HCT116 (cell line): ENCODE measurements around the gene ERC2. TPM values are rescaled to one million over a fixed set of nuclear protein-coding genes. Genes with fewer than 3 reads are reported as not detected.

Experiments used
- ATAC-seq: fragments of 200-7000 bp; cut with Tn5 transposase; 2 replicates; pipeline ENCODE4 v1.9.1; 2020; ENCODE audit warnings: mild to moderate bottlenecking, moderate library complexity
- BruUV-seq: library from RNA; stranded (reverse); fragments of 400-500 nt; replicated peaks from 2 replicates; lab custom pipeline; 2021; lab: Mats Ljungman, UMichigan
- CTCF ChIA-PET: fragments of 300-600 bp; sonication (Branson Sonifier 250); formaldehyde crosslinking; loops from one replicate; lab custom pipeline; 2021; ENCODE audit warnings: antibody characterized with exemption; lab: Charles Lee
- POLR2A ChIA-PET: fragments of 300-600, 350-600 bp; sonication (Branson Sonifier 250); formaldehyde crosslinking; loops from one replicate; lab custom pipeline; 2021; ENCODE audit warnings: antibody characterized with exemption; lab: Charles Lee
- RAD21 ChIA-PET, 2 experiments: fragments of 300-600 bp; sonication (Branson Sonifier 250); formaldehyde crosslinking; loops; one replicate each; lab custom pipeline; 2023; ENCODE audit warnings: low total read pairs in 2 of 2; ENCODE audit not compliant: uncharacterized antibody in 2 of 2, unreplicated experiment in 2 of 2, low non-redundant PET in 1 of 2; lab: Charles Lee
- DNase-seq: peaks from one replicate; pipeline ENCODE4 v3.0.0-alpha.2; 2010; ENCODE audit warnings: low read depth, low spot score
- H2AFZ ChIP-seq: fragments of 200-600 bp; shearing (Covaris generic), sonication (generic); 2 replicates; pipeline ENCODE4 v1.6.1; 2017; ENCODE audit warnings: low read depth, mixed run types, mixed read lengths, antibody characterized with exemption, low read length; ENCODE audit not compliant: poor library complexity, severe bottlenecking
- H3K27ac ChIP-seq: 2 replicates; pipeline ENCODE4 v1.5.1; 2012; ENCODE audit warnings: low read depth, low read length
- H3K27me3 ChIP-seq: fragments of 200-600 bp; sonication (generic); 2 replicates; pipeline ENCODE4 v1.6.1; 2016; ENCODE audit warnings: mixed run types, low read length, mixed read lengths; ENCODE audit not compliant: insufficient read depth
- H3K36me3 ChIP-seq, 2 experiments: fragments of 200-500 bp in 1 of 2; fragments of 200-600 bp in 1 of 2; sonication (Bioruptor generic) in 1 of 2; sonication (generic) in 1 of 2; 2 replicates each; pipeline versions ENCODE4 v1.5.1 to v1.6.1; 2014 to 2016; ENCODE audit warnings: low read length in 2 of 2, inconsistent platforms in 1 of 2, mixed read lengths in 1 of 2, mixed run types in 1 of 2; ENCODE audit not compliant: insufficient read depth in 2 of 2, control insufficient read depth in 1 of 2
- H3K4me1 ChIP-seq, 2 experiments: fragments of 200-600 bp in 1 of 2; sonication (generic) in 1 of 2; 2 replicates each; pipeline versions ENCODE4 v1.5.1 to v1.6.1; 2012 to 2017; ENCODE audit warnings: low read length in 2 of 2, inconsistent platforms in 1 of 2, mild to moderate bottlenecking in 1 of 2, mixed read lengths in 1 of 2, mixed run types in 1 of 2, moderate library complexity in 1 of 2; ENCODE audit not compliant: insufficient read depth in 2 of 2, control insufficient read depth in 1 of 2
- H3K4me2 ChIP-seq: fragments of 200-600 bp; sonication (generic); 2 replicates; pipeline ENCODE4 v1.6.1; 2017; ENCODE audit warnings: mixed run types, low read length, mixed read lengths
- H3K4me3 ChIP-seq, 2 experiments: fragments of 200-600 bp in 1 of 2; sonication (generic) in 1 of 2; replicated peaks in 1 of 2; 2 replicates each; pipeline ENCODE4 v1.5.1; 2011 to 2016; ENCODE audit warnings: low read length in 2 of 2, control low read depth in 1 of 2, low read depth in 1 of 2, mild to moderate bottlenecking in 1 of 2, mixed read lengths in 1 of 2, mixed run types in 1 of 2
- H3K79me2 ChIP-seq: fragments of 200-600 bp; sonication (generic); 2 replicates; pipeline ENCODE4 v1.6.1; 2017; ENCODE audit warnings: mild to moderate bottlenecking, mixed run types, low read length, moderate library complexity, mixed read lengths; ENCODE audit not compliant: insufficient read depth
- H3K9ac ChIP-seq: fragments of 200-600 bp; sonication (generic); 2 replicates; pipeline ENCODE4 v1.6.1; 2016; ENCODE audit warnings: low read length, mixed read lengths
- H3K9me2 ChIP-seq: fragments of 200-600 bp; sonication (generic), shearing (Covaris generic); 2 replicates; pipeline ENCODE4 v1.6.1; 2017; ENCODE audit warnings: mixed run types, mild to moderate bottlenecking, moderate library complexity; ENCODE audit not compliant: insufficient read depth
- H3K9me3 ChIP-seq, 2 experiments: fragments of 200-500 bp in 1 of 2; fragments of 200-600 bp in 1 of 2; sonication (Bioruptor generic) in 1 of 2; sonication (generic) in 1 of 2; 2 replicates each; pipeline ENCODE4 v1.6.1; 2014 to 2017; ENCODE audit warnings: low read length in 2 of 2, mixed read lengths in 2 of 2, inconsistent platforms in 1 of 2, low read depth in 1 of 2, mild to moderate bottlenecking in 1 of 2, mixed run types in 1 of 2, moderate library complexity in 1 of 2; ENCODE audit not compliant: control insufficient read depth in 1 of 2, insufficient read depth in 1 of 2
- H4K20me1 ChIP-seq: fragments of 200-600 bp; sonication (generic), shearing (Covaris generic); 2 replicates; pipeline ENCODE4 v1.6.1; 2017; ENCODE audit warnings: mixed run types, mild to moderate bottlenecking, moderate library complexity; ENCODE audit not compliant: insufficient read depth
- CBX3 ChIP-seq: IDR thresholded peaks from 2 replicates; pipeline ENCODE4 v1.6.1; 2012; ENCODE audit warnings: low read depth
- CEBPB ChIP-seq: IDR thresholded peaks from 2 replicates; pipeline ENCODE4 v1.6.1; 2012; ENCODE audit warnings: low read depth
- CTCF ChIP-seq, 3 experiments: fragments of 200-600 bp in 1 of 3; sonication (generic) in 1 of 3; IDR thresholded peaks in 2 of 3; conservative IDR thresholded peaks in 1 of 3; 2 replicates each; pipeline ENCODE4 v1.5.1; 2012 to 2017; ENCODE audit warnings: low read depth in 2 of 3, low read length in 2 of 3, antibody characterized with exemption in 1 of 3, borderline replicate concordance in 1 of 3, control low read depth in 1 of 3, mild to moderate bottlenecking in 1 of 3, mixed read lengths in 1 of 3, mixed run types in 1 of 3, moderate library complexity in 1 of 3; ENCODE audit not compliant: insufficient read depth in 1 of 3
- EGR1 ChIP-seq: IDR thresholded peaks from 2 replicates; pipeline ENCODE4 v1.6.1; 2012; ENCODE audit warnings: low read depth
- ELF1 ChIP-seq: IDR thresholded peaks from 2 replicates; pipeline ENCODE4 v1.6.1; 2012; ENCODE audit warnings: low read depth, borderline replicate concordance
- EZH2 ChIP-seq: fragments of 200-600 bp; sonication (generic); IDR thresholded peaks from 2 replicates; pipeline ENCODE4 v1.6.1; 2017; ENCODE audit warnings: antibody characterized with exemption, mixed run types
- EZH2phosphoT487 ChIP-seq: fragments of 200-600 bp; IDR thresholded peaks from 2 replicates; pipeline ENCODE4 v1.6.1; 2018; ENCODE audit warnings: antibody characterized with exemption, borderline replicate concordance
- FOSL1 ChIP-seq: IDR thresholded peaks from 2 replicates; pipeline ENCODE4 v1.6.1; 2012; ENCODE audit warnings: low read depth
- JUND ChIP-seq: IDR thresholded peaks from 2 replicates; pipeline ENCODE4 v1.6.1; 2012
- POLR2AphosphoS5 ChIP-seq: IDR thresholded peaks from 2 replicates; pipeline ENCODE4 v1.6.1; 2011; ENCODE audit warnings: mild to moderate bottlenecking, low read depth, low read length, moderate library complexity
- RAD21 ChIP-seq: IDR thresholded peaks from 2 replicates; pipeline ENCODE4 v1.6.1; 2012; ENCODE audit warnings: low read depth, mild to moderate bottlenecking
- SIN3A ChIP-seq: IDR thresholded peaks from 2 replicates; pipeline ENCODE4 v1.6.1; 2012; ENCODE audit warnings: low read depth
- SP1 ChIP-seq: IDR thresholded peaks from 2 replicates; pipeline ENCODE4 v1.6.1; 2012; ENCODE audit warnings: low read depth
- TCF7L2 ChIP-seq: IDR thresholded peaks from 2 replicates; pipeline ENCODE4 v1.7.0; 2011; ENCODE audit warnings: borderline replicate concordance, inconsistent platforms; ENCODE audit not compliant: insufficient read depth, insufficient read length; ENCODE audit errors: extremely low read depth
- YY1 ChIP-seq: IDR thresholded peaks from 2 replicates; pipeline ENCODE4 v1.6.1; 2011; ENCODE audit warnings: low read length, low read depth, moderate library complexity, mild to moderate bottlenecking; ENCODE audit not compliant: insufficient replicate concordance; ENCODE audit errors: extremely low read depth
- ZFX ChIP-seq: fragments of 450-650 bp; IDR thresholded peaks from 2 replicates; pipeline ENCODE4 v1.6.1; 2017
- intact Hi-C: fragments of 100-400 bp; cut with micrococcal nuclease; formaldehyde crosslinking; loops from 2 replicates; pipeline ENCODE4 v1.10.0; 2022
- total RNA-seq: library from RNA; stranded (reverse); gene quantifications from one replicate; pipeline ENCODE4 v1.2.1, GENCODE V29; 2021; ENCODE audit not compliant: unreplicated experiment
- TF ChIP-seq, protein P1 (sequence below): IDR thresholded peaks from 2 replicates; pipeline ENCODE4 v1.6.1; 2011; ENCODE audit warnings: mild to moderate bottlenecking, low read length, moderate library complexity; ENCODE audit not compliant: insufficient replicate concordance; ENCODE audit errors: extremely low read depth
- TF ChIP-seq, protein P2 (sequence below): IDR thresholded peaks from 2 replicates; pipeline ENCODE4 v1.6.1; 2012
- TF ChIP-seq, protein P3 (sequence below): IDR thresholded peaks from 2 replicates; pipeline ENCODE4 v1.6.1; 2012

Gene ERC2
- total RNA-seq, 1 experiment from 2014 or later = not detected

GRCh38 chr3:55565521-55565920 is 902.7 kb downstream of the ERC2 start:
- no peaks in the 10 kb centered on the region for H3K27me3 ChIP-seq
- H3K79me2 ChIP-seq = no peaks in the 10 kb centered on the region
- no TSS peak for BruUV-seq
- ATAC-seq = no peak
- H4K20me1 ChIP-seq = no peaks in the 10 kb centered on the region
- ChIA-PET POLR2A (no interaction called here), CTCF (no interaction called here), RAD21 (no interaction called here)
- no peak overlapping the region for H3K27ac ChIP-seq
- no peak overlapping the region for H3K4me3 ChIP-seq
- intact Hi-C loops = no loop called here
- H3K4me2 ChIP-seq = no peak overlapping the region
- no peak for DNase-seq
- peaks cover 0 to 2% of the 10 kb centered on the region in 2 experiments; a peak in 2 of 4 replicates for H3K9me3 ChIP-seq
- TF ChIP-seq CBX3 (no peak), JUND (no peak), CTCF (IDR thresholded peaks at IDR 0.05 in 2 of 3, conservative IDR thresholded peaks at IDR 0.05 in 1 of 3; ENCODE audit: borderline replicate concordance in 1 of 3, insufficient read depth in 1 of 3, low read depth in 2 of 3, low read length in 2 of 3) (no peak), EGR1 (no peak), ZFX (no peak), CEBPB (no peak), RAD21 (no peak), POLR2AphosphoS5 (no peak), EZH2phosphoT487 (no peak), TCF7L2 (no peak), ELF1 (no peak), EZH2 (no peak), SP1 (no peak), YY1 (no peak), FOSL1 (no peak), SIN3A (no peak)
- TF ChIP-seq, protein P1, sequence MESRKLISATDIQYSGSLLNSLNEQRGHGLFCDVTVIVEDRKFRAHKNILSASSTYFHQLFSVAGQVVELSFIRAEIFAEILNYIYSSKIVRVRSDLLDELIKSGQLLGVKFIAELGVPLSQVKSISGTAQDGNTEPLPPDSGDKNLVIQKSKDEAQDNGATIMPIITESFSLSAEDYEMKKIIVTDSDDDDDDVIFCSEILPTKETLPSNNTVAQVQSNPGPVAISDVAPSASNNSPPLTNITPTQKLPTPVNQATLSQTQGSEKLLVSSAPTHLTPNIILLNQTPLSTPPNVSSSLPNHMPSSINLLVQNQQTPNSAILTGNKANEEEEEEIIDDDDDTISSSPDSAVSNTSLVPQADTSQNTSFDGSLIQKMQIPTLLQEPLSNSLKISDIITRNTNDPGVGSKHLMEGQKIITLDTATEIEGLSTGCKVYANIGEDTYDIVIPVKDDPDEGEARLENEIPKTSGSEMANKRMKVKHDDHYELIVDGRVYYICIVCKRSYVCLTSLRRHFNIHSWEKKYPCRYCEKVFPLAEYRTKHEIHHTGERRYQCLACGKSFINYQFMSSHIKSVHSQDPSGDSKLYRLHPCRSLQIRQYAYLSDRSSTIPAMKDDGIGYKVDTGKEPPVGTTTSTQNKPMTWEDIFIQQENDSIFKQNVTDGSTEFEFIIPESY = no peak
- TF ChIP-seq, protein P2, sequence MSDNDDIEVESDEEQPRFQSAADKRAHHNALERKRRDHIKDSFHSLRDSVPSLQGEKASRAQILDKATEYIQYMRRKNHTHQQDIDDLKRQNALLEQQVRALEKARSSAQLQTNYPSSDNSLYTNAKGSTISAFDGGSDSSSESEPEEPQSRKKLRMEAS = no peak
- TF ChIP-seq, protein P3, sequence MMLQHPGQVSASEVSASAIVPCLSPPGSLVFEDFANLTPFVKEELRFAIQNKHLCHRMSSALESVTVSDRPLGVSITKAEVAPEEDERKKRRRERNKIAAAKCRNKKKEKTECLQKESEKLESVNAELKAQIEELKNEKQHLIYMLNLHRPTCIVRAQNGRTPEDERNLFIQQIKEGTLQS = no peak
- no peaks in the 10 kb centered on the region for H3K36me3 ChIP-seq
- no peaks in the 10 kb centered on the region for H3K4me1 ChIP-seq
- no peaks in the 10 kb centered on the region for H3K9me2 ChIP-seq
- H3K9ac ChIP-seq = no peak overlapping the region
- H2AFZ ChIP-seq = no peak overlapping the region
